Measurements from ENCODE around the gene RNF44. TPM values are rescaled to one million over a fixed set of nuclear protein-coding genes. Genes with fewer than 3 reads are reported as not detected.
A peak's percentile ranks its signal among the peaks of the same experiment; 100 is the strongest.

RNF44 gene
- total and polyA plus RNA-seq, 2 donors (not counting 1 experiment from before 2014, with no cell fraction given), result 1.4 to 2.6 TPM

DNA sequence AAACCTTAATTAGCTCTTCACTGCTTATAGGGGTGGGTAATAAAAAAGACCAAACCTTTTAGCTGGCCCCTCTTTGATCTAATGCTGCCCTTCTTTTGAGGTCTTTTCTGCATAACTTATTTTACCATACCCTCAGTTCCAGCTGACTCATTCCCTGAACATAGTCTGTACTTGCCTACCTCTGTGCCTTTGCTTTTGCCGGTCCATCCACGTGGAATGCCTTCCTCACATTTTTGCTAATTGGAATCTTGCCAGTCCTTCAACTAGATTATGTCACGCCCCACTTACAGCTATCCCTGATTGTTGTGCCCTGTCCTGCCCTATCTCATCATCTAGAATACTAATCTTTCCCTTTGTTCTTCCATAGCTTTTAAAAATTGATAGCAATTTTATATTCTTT, 44.8 kb downstream of the RNF44 start:
- no peak overlapping the region for H3K27ac ChIP-seq (ENCODE audit: insufficient read depth, low read length)
- TF ChIP-seq, protein P1, sequence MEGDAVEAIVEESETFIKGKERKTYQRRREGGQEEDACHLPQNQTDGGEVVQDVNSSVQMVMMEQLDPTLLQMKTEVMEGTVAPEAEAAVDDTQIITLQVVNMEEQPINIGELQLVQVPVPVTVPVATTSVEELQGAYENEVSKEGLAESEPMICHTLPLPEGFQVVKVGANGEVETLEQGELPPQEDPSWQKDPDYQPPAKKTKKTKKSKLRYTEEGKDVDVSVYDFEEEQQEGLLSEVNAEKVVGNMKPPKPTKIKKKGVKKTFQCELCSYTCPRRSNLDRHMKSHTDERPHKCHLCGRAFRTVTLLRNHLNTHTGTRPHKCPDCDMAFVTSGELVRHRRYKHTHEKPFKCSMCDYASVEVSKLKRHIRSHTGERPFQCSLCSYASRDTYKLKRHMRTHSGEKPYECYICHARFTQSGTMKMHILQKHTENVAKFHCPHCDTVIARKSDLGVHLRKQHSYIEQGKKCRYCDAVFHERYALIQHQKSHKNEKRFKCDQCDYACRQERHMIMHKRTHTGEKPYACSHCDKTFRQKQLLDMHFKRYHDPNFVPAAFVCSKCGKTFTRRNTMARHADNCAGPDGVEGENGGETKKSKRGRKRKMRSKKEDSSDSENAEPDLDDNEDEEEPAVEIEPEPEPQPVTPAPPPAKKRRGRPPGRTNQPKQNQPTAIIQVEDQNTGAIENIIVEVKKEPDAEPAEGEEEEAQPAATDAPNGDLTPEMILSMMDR (conservative IDR thresholded peaks at IDR 0.05 in 1 of 2, IDR thresholded peaks at IDR 0.05 in 1 of 2; ENCODE audit: low read depth in 1 of 2, low read length in 2 of 2), result no peak
- no peak for TF ChIP-seq EZH2 (IDR thresholded peaks at IDR 0.05; ENCODE audit: low read length, missing control alignments)
- H3K27me3 ChIP-seq (ENCODE audit: control insufficient read depth, insufficient read depth, low read length), result no peaks in the 10 kb centered on the region
- no peak overlapping the region for H2AFZ ChIP-seq (ENCODE audit: low read length)
- H4K20me1 ChIP-seq (ENCODE audit: control insufficient read depth, extremely low read depth, insufficient read depth, low read length), result no peaks in the 10 kb centered on the region
- peaks cover 23% of the 10 kb centered on the region for H3K36me3 ChIP-seq (ENCODE audit: control insufficient read depth, insufficient read depth, low read length)
- H3K4me3 ChIP-seq (replicated peaks in 1 of 4; ENCODE audit: control extremely low read depth in 1 of 4, insufficient read depth in 1 of 4, low read depth in 3 of 4, low read length in 4 of 4), result no peak overlapping the region
- H3K4me1 ChIP-seq (ENCODE audit: control insufficient read depth, extremely low read depth, insufficient read depth, low read length), result no peaks in the 10 kb centered on the region
- H3K9ac ChIP-seq (ENCODE audit: insufficient read depth, low read length), result no peak overlapping the region
- no peak overlapping the region for H3K4me2 ChIP-seq (ENCODE audit: extremely low read depth, insufficient read depth, low read length)
- no peaks in the 10 kb centered on the region for H3K9me3 ChIP-seq (ENCODE audit: control insufficient read depth, insufficient read depth, low read depth, low read length)
- no peaks in the 10 kb centered on the region for H3K79me2 ChIP-seq (ENCODE audit: control insufficient read depth, insufficient read depth, low read length)
- DNase-seq (ENCODE audit: low read depth in 2 of 2), result peak in 1 of 2 donors; percentile 67

DNA sequence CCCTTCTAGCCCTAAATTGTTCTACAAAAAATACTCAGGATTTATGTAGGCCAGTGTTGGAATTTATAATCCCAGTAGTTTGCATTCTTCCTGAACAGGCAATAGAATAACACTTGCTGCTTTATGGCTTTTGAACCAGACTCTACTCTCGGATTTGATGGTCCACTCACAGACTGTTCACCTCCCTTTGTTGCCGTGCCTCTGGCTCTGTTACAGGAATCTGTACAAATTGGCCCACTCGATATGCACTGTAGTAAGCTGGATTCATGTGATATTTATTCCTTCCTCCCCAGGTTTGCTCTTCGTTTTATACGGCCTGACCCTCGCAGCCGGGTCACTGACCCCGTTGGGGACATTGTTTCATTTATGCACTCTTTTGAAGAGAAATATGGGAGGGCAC, 45.3 kb downstream of the RNF44 start:
- Histone ChIP-seq H3K4me2 (ENCODE audit: extremely low read depth, insufficient read depth, low read length) (no peak overlapping the region), H3K4me1 (ENCODE audit: control insufficient read depth, extremely low read depth, insufficient read depth, low read length) (no peaks in the 10 kb centered on the region), H2AFZ (ENCODE audit: low read length) (no peak overlapping the region), H3K9ac (ENCODE audit: insufficient read depth, low read length) (no peak overlapping the region), H3K79me2 (ENCODE audit: control insufficient read depth, insufficient read depth, low read length) (no peaks in the 10 kb centered on the region), H4K20me1 (ENCODE audit: control insufficient read depth, extremely low read depth, insufficient read depth, low read length) (no peaks in the 10 kb centered on the region), H3K36me3 (ENCODE audit: control insufficient read depth, insufficient read depth, low read length) (peaks cover 23% of the 10 kb centered on the region), H3K27ac (ENCODE audit: insufficient read depth, low read length) (no peak overlapping the region), H3K27me3 (ENCODE audit: control insufficient read depth, insufficient read depth, low read length) (no peaks in the 10 kb centered on the region), H3K4me3 (replicated peaks in 1 of 4; ENCODE audit: control extremely low read depth in 1 of 4, insufficient read depth in 1 of 4, low read depth in 3 of 4, low read length in 4 of 4) (no peak overlapping the region), H3K9me3 (ENCODE audit: control insufficient read depth, insufficient read depth, low read depth, low read length) (no peaks in the 10 kb centered on the region)
- no peak for DNase-seq (ENCODE audit: low read depth in 2 of 2)
- TF ChIP-seq EZH2 (IDR thresholded peaks at IDR 0.05; ENCODE audit: low read length, missing control alignments), result no peak
- TF ChIP-seq, protein P1 (conservative IDR thresholded peaks at IDR 0.05 in 1 of 2, IDR thresholded peaks at IDR 0.05 in 1 of 2; ENCODE audit: low read depth in 1 of 2, low read length in 2 of 2), result no peak

DNA sequence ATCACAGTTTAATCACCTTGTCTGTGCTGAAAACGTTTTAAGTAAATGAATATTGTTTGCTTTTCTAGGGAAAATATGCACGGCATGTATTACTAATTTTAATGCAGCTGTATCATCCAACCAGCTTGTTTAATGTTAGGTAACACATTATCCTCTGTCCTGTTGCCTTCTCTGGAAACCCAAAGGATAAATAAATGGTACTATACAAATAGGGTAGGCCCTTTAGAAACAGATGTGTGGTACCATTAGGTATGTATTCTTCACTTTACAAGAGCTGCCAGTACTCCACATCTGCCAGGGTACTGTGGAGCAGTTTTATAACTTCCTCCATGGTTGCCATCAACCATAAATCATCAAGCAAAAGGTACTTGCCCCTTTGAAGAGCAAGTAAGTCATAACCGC, 46.1 kb downstream of the RNF44 start:
- no peak overlapping the region for H3K27ac ChIP-seq (ENCODE audit: insufficient read depth, low read length)
- DNase-seq (ENCODE audit: low read depth in 2 of 2), result peak in 1 of 2 donors; percentile 40
- H4K20me1 ChIP-seq (ENCODE audit: control insufficient read depth, extremely low read depth, insufficient read depth, low read length), result no peaks in the 10 kb centered on the region
- H3K4me1 ChIP-seq (ENCODE audit: control insufficient read depth, extremely low read depth, insufficient read depth, low read length), result no peaks in the 10 kb centered on the region
- H3K27me3 ChIP-seq (ENCODE audit: control insufficient read depth, insufficient read depth, low read length), result no peaks in the 10 kb centered on the region
- TF ChIP-seq, protein P1 (conservative IDR thresholded peaks at IDR 0.05 in 1 of 2, IDR thresholded peaks at IDR 0.05 in 1 of 2; ENCODE audit: low read depth in 1 of 2, low read length in 2 of 2), result no peak
- TF ChIP-seq EZH2 (IDR thresholded peaks at IDR 0.05; ENCODE audit: low read length, missing control alignments), result no peak
- no peak overlapping the region for H3K4me3 ChIP-seq (replicated peaks in 1 of 4; ENCODE audit: control extremely low read depth in 1 of 4, insufficient read depth in 1 of 4, low read depth in 3 of 4, low read length in 4 of 4)
- H2AFZ ChIP-seq (ENCODE audit: low read length), result no peak overlapping the region
- peaks cover under 1% of the 10 kb centered on the region for H3K79me2 ChIP-seq (ENCODE audit: control insufficient read depth, insufficient read depth, low read length)
- no peaks in the 10 kb centered on the region for H3K9me3 ChIP-seq (ENCODE audit: control insufficient read depth, insufficient read depth, low read depth, low read length)
- no peak overlapping the region for H3K4me2 ChIP-seq (ENCODE audit: extremely low read depth, insufficient read depth, low read length)
- peaks cover 19% of the 10 kb centered on the region for H3K36me3 ChIP-seq (ENCODE audit: control insufficient read depth, insufficient read depth, low read length)
- H3K9ac ChIP-seq (ENCODE audit: insufficient read depth, low read length), result no peak overlapping the region

Data from fibroblast of lung (primary cell).